Neural progenitor cell (in vitro differentiated cells): ENCODE data around the gene LYPD5. TPM values are rescaled to one million over a fixed set of nuclear protein-coding genes. Genes with fewer than 3 reads are reported as not detected.

Experiments
- DNase-seq: peaks from one replicate; pipeline ENCODE4 v3.0.0-alpha.2; 2016; ENCODE audit warnings: low spot score
- H2AFZ ChIP-seq: fragments of 200-600 bp; sonication (generic); replicated peaks from 2 replicates; pipeline ENCODE4 v1.6.1; 2016; ENCODE audit warnings: antibody characterized with exemption
- H3F3A ChIP-seq: fragments of 200-600 bp; sonication (generic); 2 replicates; pipeline ENCODE4 v1.6.1; 2016; ENCODE audit warnings: antibody characterized with exemption, low read depth
- H3K27ac ChIP-seq: fragments of 200-600 bp; sonication (generic); 2 replicates; pipeline ENCODE4 v1.5.1; 2016; ENCODE audit warnings: mild to moderate bottlenecking
- H3K27me3 ChIP-seq: fragments of 200-600 bp; sonication (generic); 2 replicates; pipeline ENCODE4 v1.6.1; 2016; ENCODE audit warnings: mild to moderate bottlenecking, moderate library complexity
- H3K36me3 ChIP-seq: fragments of 200-600 bp; sonication (generic); 2 replicates; pipeline ENCODE4 v1.5.1; 2016
- H3K4me1 ChIP-seq: fragments of 200-600 bp; sonication (generic); 2 replicates; pipeline ENCODE4 v1.6.1; 2016; ENCODE audit warnings: mixed run types
- H3K4me2 ChIP-seq: fragments of 200-600 bp; sonication (generic); 2 replicates; pipeline ENCODE4 v1.6.1; 2016
- H3K4me3 ChIP-seq: fragments of 200-600 bp; sonication (generic); 2 replicates; pipeline ENCODE4 v1.5.1; 2016
- H3K79me2 ChIP-seq: fragments of 200-600 bp; sonication (generic); 2 replicates; pipeline ENCODE4 v1.6.1; 2016; ENCODE audit warnings: low read depth
- H3K9ac ChIP-seq: fragments of 200-600 bp; sonication (generic); 2 replicates; pipeline ENCODE4 v1.6.1; 2016
- H3K9me3 ChIP-seq: fragments of 200-600 bp; sonication (generic); 2 replicates; pipeline ENCODE4 v1.5.1; 2016; ENCODE audit warnings: low read depth
- H4K20me1 ChIP-seq: fragments of 200-600 bp; sonication (generic); 2 replicates; pipeline ENCODE4 v1.6.1; 2016; ENCODE audit warnings: low read depth
- H3K27ac Mint-ChIP-seq: 3 replicates; pipeline ENCODE4 v1.8.0; 2021; ENCODE audit warnings: mixed read lengths
- H3K27me3 Mint-ChIP-seq: 2 replicates; pipeline ENCODE4 v1.8.0; 2022; ENCODE audit warnings: low read depth, mild to moderate bottlenecking, inconsistent platforms, moderate library complexity, mixed read lengths; ENCODE audit not compliant: insufficient read depth
- H3K36me3 Mint-ChIP-seq: 3 replicates; pipeline ENCODE4 v1.8.0; 2021; ENCODE audit warnings: mixed read lengths
- H3K4me1 Mint-ChIP-seq: 3 replicates; pipeline ENCODE4 v1.8.0; 2021; ENCODE audit warnings: mixed read lengths
- H3K4me3 Mint-ChIP-seq: 3 replicates; pipeline ENCODE4 v1.8.0; 2021; ENCODE audit warnings: mild to moderate bottlenecking, moderate library complexity, mixed read lengths
- H3K9me3 Mint-ChIP-seq: 3 replicates; pipeline ENCODE4 v1.8.0; 2020; ENCODE audit warnings: mixed read lengths
- CTCF ChIP-seq: fragments of 200-600 bp; sonication (generic); IDR thresholded peaks from 2 replicates; pipeline ENCODE4 v1.5.1; 2017; ENCODE audit warnings: antibody characterized with exemption, mild to moderate bottlenecking
- EZH2 ChIP-seq: fragments of 200-600 bp; sonication (generic); IDR thresholded peaks from 2 replicates; pipeline ENCODE4 v1.6.1; 2017; ENCODE audit warnings: antibody characterized with exemption, mild to moderate bottlenecking, moderate library complexity
- EZH2phosphoT487 ChIP-seq: fragments of 200-600 bp; sonication (generic); IDR thresholded peaks from 2 replicates; pipeline ENCODE4 v1.6.1; 2017; ENCODE audit warnings: antibody characterized with exemption
- total RNA-seq: library from RNA; depleted of rRNA; stranded (reverse); fragments of >200 nt; gene quantifications from 2 replicates; pipeline ENCODE4 v1.2.3, GENCODE V29; 2015; ENCODE audit warnings: low replicate concordance

Gene LYPD5
- total RNA-seq, 1 donor from 2014 or later = not detected

DNA sequence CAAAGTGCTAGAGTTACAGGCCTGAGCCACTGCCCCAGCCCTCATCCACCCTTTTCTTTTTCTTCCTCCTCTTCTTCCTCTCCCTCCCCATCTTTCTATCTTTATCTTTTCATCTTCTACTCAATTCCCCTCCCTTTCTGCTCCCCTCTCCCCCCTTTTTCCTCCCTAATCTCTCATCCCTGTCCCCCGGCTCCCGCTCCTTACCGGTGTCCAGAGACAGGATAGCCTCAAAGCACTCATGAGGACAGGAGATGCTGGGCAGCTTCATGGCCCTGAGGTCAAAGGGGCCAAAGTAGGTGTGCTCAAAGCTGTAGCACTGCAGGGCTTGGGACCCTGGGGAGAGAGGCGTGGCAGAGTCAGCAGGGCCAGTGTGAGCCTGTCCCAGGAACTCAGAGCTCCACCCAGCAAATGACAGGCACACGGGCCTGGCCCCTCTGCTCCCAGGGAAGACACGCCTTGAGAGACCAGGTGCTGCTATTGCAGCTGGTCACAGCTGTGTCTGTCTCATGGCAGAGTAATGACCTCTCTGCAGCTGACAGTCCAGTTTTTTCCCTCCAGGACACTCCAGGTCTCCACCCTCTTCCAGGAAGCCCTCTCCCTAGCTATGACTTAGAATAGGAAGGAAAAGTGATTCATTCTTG, 2.6 kb downstream of the LYPD5 start:
- H3K4me2 ChIP-seq = no peak overlapping the region
- no peak for DNase-seq

DNA sequence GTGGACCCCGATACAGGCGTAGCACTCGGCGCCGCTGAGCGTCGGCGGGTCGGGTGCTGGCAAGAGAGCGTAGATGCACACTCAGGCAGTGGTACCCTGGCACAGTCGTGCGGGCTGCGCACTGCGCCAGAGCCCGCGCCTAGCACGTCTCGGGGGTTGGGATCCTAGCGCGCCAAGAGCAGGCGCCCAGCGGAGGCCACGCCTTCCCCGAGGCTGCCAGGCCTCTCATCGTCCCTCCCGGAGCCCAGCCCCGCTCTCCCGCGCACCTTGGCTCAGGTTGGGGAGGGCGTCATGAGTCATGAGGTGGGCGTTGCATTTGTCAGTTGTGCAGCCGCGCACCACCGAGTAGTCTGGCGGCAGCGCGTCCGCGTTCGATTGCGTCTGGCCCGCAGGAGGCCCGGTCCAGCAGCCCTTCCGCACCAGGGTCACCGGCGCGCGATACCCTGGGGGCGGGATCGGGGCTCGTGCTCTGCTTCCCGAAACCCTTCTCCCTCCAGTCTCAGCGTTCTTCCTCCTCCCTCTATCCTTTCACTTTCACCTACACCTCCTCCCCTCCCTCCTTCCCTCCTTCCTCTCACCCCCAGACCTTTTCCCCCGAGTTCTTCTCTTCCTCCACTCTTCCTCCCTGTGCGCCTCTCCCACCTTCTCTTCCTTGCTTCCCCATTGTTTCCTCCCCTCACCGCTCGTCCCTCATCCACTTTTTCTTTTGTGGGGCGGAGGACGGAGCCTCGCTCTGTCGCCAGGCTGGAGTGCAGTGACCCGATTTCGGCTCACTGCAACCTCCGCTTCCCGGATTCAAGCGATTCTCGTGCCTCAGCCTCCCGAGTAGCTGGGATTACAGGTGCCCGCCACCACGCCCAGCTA, 3.5 kb downstream of the LYPD5 start:
- H3K4me2 ChIP-seq = peak overlapping the region; percentile 75
- peaks cover 78% of the 10 kb centered on the region for H3K27me3 ChIP-seq
- no peaks in the 10 kb centered on the region for H3K36me3 Mint-ChIP-seq
- H3K36me3 ChIP-seq = no peaks in the 10 kb centered on the region
- H3K27me3 Mint-ChIP-seq = peaks cover 45% of the 10 kb centered on the region
- no peaks in the 10 kb centered on the region for H3K4me1 Mint-ChIP-seq
- H3K27ac Mint-ChIP-seq = no peak overlapping the region
- H4K20me1 ChIP-seq = no peaks in the 10 kb centered on the region
- H3K9ac ChIP-seq = no peak overlapping the region
- H3K27ac ChIP-seq = no peak overlapping the region
- H3K79me2 ChIP-seq = no peaks in the 10 kb centered on the region
- no peaks in the 10 kb centered on the region for H3K9me3 ChIP-seq
- H3K9me3 Mint-ChIP-seq = peaks cover 4% of the 10 kb centered on the region
- peak; percentile 66 for DNase-seq
- H3K4me1 ChIP-seq = no peaks in the 10 kb centered on the region
- H3F3A ChIP-seq = no peaks in the 10 kb centered on the region
- peak overlapping the region; percentile 39 for H3K4me3 ChIP-seq
- H3K4me3 Mint-ChIP-seq = peak overlapping the region; percentile 22
- peak overlapping the region; percentile 82 for H2AFZ ChIP-seq
- TF ChIP-seq EZH2 = peak; percentile 62
- TF ChIP-seq CTCF = no peak
- TF ChIP-seq EZH2phosphoT487 = peak; percentile 48

More for the DNA sequence above, 2.6 kb downstream of the LYPD5 start:
- H3K9me3 Mint-ChIP-seq = peaks cover 4% of the 10 kb centered on the region
- H3K27ac ChIP-seq = no peak overlapping the region
- H3K9me3 ChIP-seq = no peaks in the 10 kb centered on the region
- no peak overlapping the region for H3K27ac Mint-ChIP-seq
- TF ChIP-seq EZH2phosphoT487 (no peak), CTCF (no peak), EZH2 (no peak)
- H3K9ac ChIP-seq = no peak overlapping the region
- H3K79me2 ChIP-seq = no peaks in the 10 kb centered on the region
- H3K4me3 ChIP-seq = no peak overlapping the region
- H4K20me1 ChIP-seq = no peaks in the 10 kb centered on the region
- no peak overlapping the region for H2AFZ ChIP-seq
- no peaks in the 10 kb centered on the region for H3K36me3 ChIP-seq
- no peaks in the 10 kb centered on the region for H3K4me1 ChIP-seq
- no peaks in the 10 kb centered on the region for H3F3A ChIP-seq
- H3K27me3 Mint-ChIP-seq = peaks cover 48% of the 10 kb centered on the region
- H3K4me3 Mint-ChIP-seq = no peak overlapping the region
- H3K36me3 Mint-ChIP-seq = no peaks in the 10 kb centered on the region
- peaks cover 69% of the 10 kb centered on the region for H3K27me3 ChIP-seq
- H3K4me1 Mint-ChIP-seq = no peaks in the 10 kb centered on the region

GRCh38 chr19:43798026-43798545, 4.2 kb downstream of the LYPD5 start:
- no peaks in the 10 kb centered on the region for H4K20me1 ChIP-seq
- no peak overlapping the region for H3K27ac ChIP-seq
- H3K9me3 Mint-ChIP-seq = peaks cover 4% of the 10 kb centered on the region
- no peaks in the 10 kb centered on the region for H3K4me1 Mint-ChIP-seq
- H2AFZ ChIP-seq = peak overlapping the region; percentile 82
- peak overlapping the region; percentile 48 for H3K4me3 Mint-ChIP-seq
- peaks cover 45% of the 10 kb centered on the region for H3K27me3 Mint-ChIP-seq
- no peaks in the 10 kb centered on the region for H3K9me3 ChIP-seq
- no peaks in the 10 kb centered on the region for H3K36me3 Mint-ChIP-seq
- H3K9ac ChIP-seq = no peak overlapping the region
- peak overlapping the region; percentile 75 for H3K4me2 ChIP-seq
- peaks cover 85% of the 10 kb centered on the region for H3K27me3 ChIP-seq
- no peak for DNase-seq
- TF ChIP-seq EZH2 = no peak
- no peak for TF ChIP-seq EZH2phosphoT487
- TF ChIP-seq CTCF = no peak
- H3K79me2 ChIP-seq = no peaks in the 10 kb centered on the region
- H3K27ac Mint-ChIP-seq = no peak overlapping the region
- no peaks in the 10 kb centered on the region for H3K4me1 ChIP-seq
- peak overlapping the region; percentile 39 for H3K4me3 ChIP-seq
- H3F3A ChIP-seq = no peaks in the 10 kb centered on the region
- no peaks in the 10 kb centered on the region for H3K36me3 ChIP-seq
